Measurements from ENCODE around the gene ST14.

DNA sequence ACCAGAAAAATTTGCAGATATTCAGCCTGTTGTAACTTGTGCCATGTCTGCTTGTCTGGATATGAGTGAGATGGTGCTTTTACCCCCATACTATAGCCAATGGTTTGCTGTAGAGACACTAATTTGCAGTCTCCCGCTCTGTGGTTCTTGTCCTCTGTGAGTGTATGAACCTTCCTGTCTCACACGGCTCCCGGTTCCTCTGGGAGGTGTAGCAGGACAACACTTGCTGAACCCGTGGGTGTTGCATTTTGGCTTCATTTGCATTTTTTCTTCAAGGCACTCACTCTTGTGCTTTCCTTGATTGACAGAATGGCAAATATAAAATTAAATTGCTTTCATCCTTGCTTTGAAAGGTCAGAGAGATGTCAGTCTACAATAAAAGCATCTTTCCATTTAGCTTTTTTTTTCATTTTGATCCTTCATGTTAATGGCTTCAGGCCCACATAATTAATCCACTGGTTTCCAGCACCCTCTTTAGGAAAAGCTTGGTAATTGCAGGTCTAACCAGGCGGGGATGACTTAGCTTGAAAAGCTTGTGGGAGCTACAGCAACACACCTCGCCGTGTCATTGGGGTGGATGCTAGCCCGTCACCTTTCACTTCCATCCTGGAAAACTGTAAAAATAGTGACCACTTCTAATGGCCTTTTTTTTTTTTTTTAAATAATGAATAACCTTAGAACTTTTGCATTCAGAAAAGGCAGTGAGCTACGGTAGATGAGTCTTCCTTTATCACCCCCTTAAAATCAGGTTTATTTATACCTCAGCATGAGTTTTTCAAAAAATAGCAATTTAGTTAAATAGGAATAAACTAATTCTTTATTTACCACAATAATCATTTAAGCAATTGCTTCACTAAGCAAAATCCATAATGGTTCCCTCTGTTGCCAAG lies 27.4 kb upstream of the ST14 start:
- TF ChIP-seq, protein P1, sequence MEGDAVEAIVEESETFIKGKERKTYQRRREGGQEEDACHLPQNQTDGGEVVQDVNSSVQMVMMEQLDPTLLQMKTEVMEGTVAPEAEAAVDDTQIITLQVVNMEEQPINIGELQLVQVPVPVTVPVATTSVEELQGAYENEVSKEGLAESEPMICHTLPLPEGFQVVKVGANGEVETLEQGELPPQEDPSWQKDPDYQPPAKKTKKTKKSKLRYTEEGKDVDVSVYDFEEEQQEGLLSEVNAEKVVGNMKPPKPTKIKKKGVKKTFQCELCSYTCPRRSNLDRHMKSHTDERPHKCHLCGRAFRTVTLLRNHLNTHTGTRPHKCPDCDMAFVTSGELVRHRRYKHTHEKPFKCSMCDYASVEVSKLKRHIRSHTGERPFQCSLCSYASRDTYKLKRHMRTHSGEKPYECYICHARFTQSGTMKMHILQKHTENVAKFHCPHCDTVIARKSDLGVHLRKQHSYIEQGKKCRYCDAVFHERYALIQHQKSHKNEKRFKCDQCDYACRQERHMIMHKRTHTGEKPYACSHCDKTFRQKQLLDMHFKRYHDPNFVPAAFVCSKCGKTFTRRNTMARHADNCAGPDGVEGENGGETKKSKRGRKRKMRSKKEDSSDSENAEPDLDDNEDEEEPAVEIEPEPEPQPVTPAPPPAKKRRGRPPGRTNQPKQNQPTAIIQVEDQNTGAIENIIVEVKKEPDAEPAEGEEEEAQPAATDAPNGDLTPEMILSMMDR (IDR thresholded peaks at IDR 0.05): peak; percentile 83
- no peak for TF ChIP-seq ZFX (IDR thresholded peaks at IDR 0.05; ENCODE audit: borderline replicate concordance)

All from 22Rv1 (cell line).